ENCODE measurements around the gene PCCA. TPM values are rescaled to one million over a fixed set of nuclear protein-coding genes. Genes with fewer than 3 reads are reported as not detected.

Gene PCCA
- total RNA-seq, 1 experiment from 2014 or later, result 52.8 TPM

GRCh38 chr13:100532836-100533435 lies 444.0 kb downstream of the PCCA start:
- POLR2A ChIA-PET, result interaction anchor here (0.6 kb wide), 1 partner anchor 434 kb away, joined by 3 read pairs; no protein-coding TSS in a partner anchor
- CTCF ChIA-PET, result no interaction called here
- Mint-ChIP-seq H3K4me1 (peaks cover 25% of the 10 kb centered on the region), H3K27me3 (ENCODE audit: low read depth) (no peaks in the 10 kb centered on the region), H3K9me3 (no peaks in the 10 kb centered on the region), H3K27ac (no peak overlapping the region), H3K36me3 (peaks cover 14% of the 10 kb centered on the region), H3K4me3 (no peak overlapping the region)
- DNase-seq (ENCODE audit: low spot score), result no peak
- ATAC-seq, result no peak
- TF ChIP-seq ZNF512 (CRISPR knock-in tag; IDR thresholded peaks at IDR 0.05; ENCODE audit: borderline replicate concordance), result no peak
- TF ChIP-seq E2F4 (CRISPR knock-in tag; IDR thresholded peaks at IDR 0.05; ENCODE audit: borderline replicate concordance, low read depth), result no peak
- TF ChIP-seq AFF4 (CRISPR knock-in tag; IDR thresholded peaks at IDR 0.05; ENCODE audit: borderline replicate concordance), result no peak
- no peak for TF ChIP-seq ZNF423 (CRISPR knock-in tag; IDR thresholded peaks at IDR 0.05)
- TF ChIP-seq ATF1 (CRISPR knock-in tag; IDR thresholded peaks at IDR 0.05), result no peak
- no peak for TF ChIP-seq FOXP4 (CRISPR knock-in tag; IDR thresholded peaks at IDR 0.05)
- TF ChIP-seq PRDM15 (CRISPR knock-in tag; IDR thresholded peaks at IDR 0.05), result no peak
- TF ChIP-seq GRHL2 (CRISPR knock-in tag; IDR thresholded peaks at IDR 0.05; ENCODE audit: insufficient replicate concordance, severe bottlenecking), result no peak
- TF ChIP-seq NFE2L1 (CRISPR knock-in tag; IDR thresholded peaks at IDR 0.05), result no peak
- no peak for TF ChIP-seq ZMAT4 (CRISPR knock-in tag; IDR thresholded peaks at IDR 0.05)
- TF ChIP-seq ARID4B (CRISPR knock-in tag; IDR thresholded peaks at IDR 0.05; ENCODE audit: borderline replicate concordance), result no peak
- no peak for TF ChIP-seq CREB1 (CRISPR knock-in tag; IDR thresholded peaks at IDR 0.05)
- no peak for TF ChIP-seq SMAD3 (CRISPR knock-in tag; IDR thresholded peaks at IDR 0.05; ENCODE audit: borderline replicate concordance)
- no peak for TF ChIP-seq IRF2 (CRISPR knock-in tag; IDR thresholded peaks at IDR 0.05; ENCODE audit: borderline replicate concordance, low read depth)
- no peak for TF ChIP-seq ZNF425 (CRISPR knock-in tag; conservative IDR thresholded peaks at IDR 0.05)
- TF ChIP-seq FOXJ3 (CRISPR knock-in tag; IDR thresholded peaks at IDR 0.05; ENCODE audit: borderline replicate concordance), result no peak
- TF ChIP-seq SMAD4 (CRISPR knock-in tag; IDR thresholded peaks at IDR 0.05), result no peak
